Measurements from ENCODE around the gene TBC1D14.
"Not testable (repeated sequence)": the region's sequence is repeated elsewhere in the genome, so short reads cannot be mapped to it uniquely, and the experiment has no call there.

The TBC1D14 gene

DNA sequence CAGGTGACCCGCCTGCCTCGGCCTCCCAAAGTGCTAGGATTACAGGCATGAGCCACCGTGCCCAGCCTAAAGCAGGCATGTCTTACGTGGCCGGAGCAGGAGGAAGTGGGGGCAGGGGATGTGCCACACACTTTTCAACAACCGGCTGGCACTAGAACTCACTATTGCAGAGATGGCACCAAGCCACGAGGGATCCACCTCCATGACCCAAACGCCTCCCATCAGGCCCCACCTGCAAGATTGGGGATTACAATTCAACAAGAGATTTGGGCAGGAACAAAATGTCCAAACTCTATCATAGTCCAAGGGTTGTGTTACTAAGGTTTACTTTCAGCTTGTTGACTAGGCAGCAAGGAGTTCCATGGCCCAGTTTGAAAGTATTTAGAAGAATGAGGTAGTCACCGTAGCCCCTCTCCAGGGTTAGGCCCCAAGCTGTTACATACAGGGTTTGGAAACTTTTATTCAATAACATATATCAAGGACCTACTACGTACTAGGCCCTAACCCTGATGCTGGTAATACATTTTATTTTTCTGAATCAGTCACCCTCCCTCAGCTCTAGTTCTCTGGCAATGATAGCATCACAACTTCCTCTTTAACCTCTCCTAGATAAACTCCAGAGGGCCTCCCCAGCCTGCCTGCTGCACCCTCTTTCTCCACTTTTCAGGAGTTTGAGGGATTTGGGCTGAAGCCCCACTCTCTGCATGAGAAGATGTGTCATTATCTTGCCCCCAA lies 18.0 kb upstream of the TBC1D14 start:
- DNase-seq: no peak

GRCh38 chr4:6892190-6892908 lies 17.3 kb upstream of the TBC1D14 start:
- no peak for DNase-seq

GRCh38 chr4:6892909-6893202 lies 16.8 kb upstream of the TBC1D14 start:
- DNase-seq: no peak

DNA sequence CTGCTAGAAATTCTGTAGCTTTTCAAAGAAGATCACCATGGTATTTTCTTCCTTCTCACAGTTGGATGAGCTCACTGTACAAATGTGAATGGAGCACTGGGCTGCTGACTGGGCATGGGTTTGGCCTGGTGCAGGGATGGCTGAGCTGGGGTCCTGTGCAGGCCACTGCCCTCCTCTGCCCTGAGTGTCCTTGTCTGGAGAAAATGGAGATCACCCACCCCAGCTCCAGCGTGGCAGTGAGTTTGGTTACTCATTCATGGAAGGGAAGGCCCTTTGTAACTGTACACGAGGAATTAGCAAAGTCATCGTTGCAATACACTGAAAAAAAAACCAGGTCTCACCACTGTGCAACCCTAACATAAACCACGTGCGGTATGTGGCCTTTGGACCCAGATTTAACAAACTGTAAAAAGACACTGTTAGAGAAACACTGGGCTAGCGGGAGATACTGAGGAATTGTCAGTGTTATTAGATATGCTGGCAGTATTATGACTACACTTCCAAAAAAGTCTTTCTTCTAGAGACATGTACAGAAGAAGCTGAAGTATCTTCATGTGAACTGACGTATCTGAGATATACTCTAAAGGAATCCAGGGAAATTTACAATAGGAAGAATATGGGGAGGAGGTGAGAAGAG lies 16.1 kb upstream of the TBC1D14 start:
- DNase-seq: no peak

GRCh38 chr4:6894086-6894478 lies 15.5 kb upstream of the TBC1D14 start:
- no peak for DNase-seq

- no peak for DNase-seq
Observed at GRCh38 chr4:6894528-6895498, 14.8 kb upstream of the TBC1D14 start.

DNA sequence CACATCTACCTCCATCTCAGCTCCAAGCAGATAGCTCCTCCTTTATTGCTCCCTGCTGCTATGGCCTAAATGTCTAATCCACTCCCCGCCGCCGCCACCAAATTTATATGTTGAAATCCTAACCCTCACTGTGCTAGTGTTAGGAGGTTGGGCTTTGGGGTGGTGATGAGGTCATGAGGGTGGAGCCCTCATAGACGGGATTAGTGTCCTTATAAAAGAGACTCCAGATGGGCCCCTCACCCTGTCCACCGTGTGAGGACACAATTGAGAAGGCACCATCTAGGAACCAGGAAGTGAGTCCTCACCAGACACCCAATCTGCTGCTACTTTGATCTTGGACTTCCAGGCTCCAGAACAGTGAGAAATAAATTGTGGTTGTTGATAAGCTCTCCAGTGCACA lies 13.6 kb upstream of the TBC1D14 start:
- DNase-seq: no peak

DNA sequence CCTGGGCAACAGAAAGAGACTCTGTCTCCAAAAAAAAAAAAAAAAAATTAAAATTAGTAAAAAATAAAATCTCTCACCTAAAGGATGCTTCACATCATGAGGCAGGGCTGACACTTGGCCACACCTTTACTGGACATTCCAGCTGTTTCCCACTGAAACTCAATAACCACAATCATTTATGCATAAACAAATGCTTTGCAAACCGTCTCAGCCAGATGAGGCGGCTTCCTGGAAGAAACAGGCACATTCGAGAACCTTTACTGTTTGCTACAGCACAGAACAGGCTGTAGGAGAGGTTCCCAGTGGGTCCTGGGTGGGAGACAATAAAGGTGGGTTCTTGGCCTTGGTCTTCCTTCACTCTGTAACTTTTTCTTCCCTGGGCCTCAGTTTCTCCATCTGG lies 10.9 kb upstream of the TBC1D14 start:
- no peak for DNase-seq

- DNase-seq: no peak
Observed at GRCh38 chr4:6900181-6900812, 9.3 kb upstream of the TBC1D14 start.

DNA sequence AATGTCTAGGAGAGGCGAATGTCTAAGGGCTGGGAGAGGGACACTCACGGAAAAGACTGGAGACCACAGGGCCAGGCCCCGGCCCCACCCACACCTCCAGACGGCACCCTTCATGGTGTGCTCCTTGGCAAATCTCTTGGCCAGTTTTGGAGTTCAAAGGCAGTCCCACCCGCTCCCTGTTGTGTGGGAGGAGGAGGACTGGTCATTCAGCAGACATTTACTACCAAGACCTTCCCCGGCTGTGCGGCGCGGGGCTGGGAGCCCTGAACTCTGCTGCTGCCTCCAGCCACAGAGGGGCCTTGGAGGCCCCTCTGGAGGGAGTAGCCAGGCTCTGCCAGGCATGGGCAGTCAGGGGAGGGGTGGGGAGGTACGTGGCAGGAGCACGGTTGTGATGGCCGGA lies 8.7 kb upstream of the TBC1D14 start:
- no peak for DNase-seq

DNA sequence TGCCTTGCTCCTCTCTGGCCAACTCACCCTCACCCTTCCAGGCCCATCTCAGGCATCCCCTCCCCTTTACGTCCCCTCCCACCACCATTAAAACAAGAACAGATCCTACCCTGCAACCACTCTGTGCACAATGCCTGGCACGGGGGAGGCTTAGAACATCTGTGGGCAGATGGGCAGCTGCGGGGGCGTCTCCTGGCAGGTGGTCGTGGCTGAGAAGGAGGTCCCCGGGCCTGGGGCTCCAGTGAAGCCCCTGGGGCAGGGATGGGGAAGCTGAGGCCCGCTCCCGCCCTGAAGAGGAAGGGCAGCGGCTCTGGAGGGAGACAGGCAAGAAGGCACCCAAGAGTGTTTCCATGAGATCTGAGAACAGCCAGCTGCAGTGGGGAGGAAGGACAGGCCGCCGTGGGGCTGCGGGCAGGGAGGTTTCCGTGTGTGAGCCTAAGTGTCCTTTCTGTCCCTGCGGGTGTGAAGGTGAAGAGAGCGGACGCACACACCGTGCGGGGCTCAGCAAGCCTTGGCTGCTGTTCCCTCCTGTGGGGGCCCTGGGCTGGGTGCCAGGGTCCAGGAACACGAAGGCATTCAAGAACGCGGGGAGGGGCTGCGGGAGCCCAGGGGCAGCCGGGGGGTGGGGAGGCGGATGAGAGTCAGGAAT lies 7.8 kb upstream of the TBC1D14 start:
- no peak for DNase-seq

DNA sequence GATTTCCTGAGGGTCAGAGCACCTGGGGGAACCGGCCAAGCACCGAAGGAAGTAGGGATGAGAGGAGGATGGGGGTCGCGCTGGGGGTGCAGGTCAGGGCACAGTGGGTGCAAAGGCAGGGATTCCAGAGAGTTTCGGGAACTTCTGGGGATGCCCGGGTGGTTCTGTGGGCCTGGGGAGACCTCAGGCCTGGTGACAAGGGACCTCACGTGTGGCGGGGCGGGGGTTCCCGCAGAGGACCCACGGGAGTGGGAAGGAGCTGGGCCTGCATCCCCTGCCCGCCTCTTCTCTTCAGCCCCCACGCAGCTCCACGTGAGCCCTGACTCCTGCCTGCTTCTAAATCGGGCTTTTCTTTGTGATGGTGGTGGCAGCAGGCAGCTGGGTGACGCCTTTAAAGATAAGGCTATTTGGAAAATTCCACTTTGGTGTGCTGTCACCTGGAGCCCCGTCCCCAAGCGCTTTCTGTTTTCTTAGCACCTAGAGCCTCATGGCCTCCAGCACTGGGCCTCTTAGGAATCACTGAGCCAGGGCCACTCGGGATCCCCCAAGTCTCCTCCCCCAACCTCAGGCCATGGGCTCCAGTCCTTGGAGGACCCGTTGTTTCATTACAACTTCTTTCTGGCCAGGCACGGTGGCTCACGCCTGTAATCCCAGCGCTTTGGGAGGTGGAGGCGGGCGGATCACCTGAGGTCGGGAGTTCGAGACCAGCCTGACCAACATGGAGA lies 7.1 kb upstream of the TBC1D14 start:
- DNase-seq: no peak

DNA sequence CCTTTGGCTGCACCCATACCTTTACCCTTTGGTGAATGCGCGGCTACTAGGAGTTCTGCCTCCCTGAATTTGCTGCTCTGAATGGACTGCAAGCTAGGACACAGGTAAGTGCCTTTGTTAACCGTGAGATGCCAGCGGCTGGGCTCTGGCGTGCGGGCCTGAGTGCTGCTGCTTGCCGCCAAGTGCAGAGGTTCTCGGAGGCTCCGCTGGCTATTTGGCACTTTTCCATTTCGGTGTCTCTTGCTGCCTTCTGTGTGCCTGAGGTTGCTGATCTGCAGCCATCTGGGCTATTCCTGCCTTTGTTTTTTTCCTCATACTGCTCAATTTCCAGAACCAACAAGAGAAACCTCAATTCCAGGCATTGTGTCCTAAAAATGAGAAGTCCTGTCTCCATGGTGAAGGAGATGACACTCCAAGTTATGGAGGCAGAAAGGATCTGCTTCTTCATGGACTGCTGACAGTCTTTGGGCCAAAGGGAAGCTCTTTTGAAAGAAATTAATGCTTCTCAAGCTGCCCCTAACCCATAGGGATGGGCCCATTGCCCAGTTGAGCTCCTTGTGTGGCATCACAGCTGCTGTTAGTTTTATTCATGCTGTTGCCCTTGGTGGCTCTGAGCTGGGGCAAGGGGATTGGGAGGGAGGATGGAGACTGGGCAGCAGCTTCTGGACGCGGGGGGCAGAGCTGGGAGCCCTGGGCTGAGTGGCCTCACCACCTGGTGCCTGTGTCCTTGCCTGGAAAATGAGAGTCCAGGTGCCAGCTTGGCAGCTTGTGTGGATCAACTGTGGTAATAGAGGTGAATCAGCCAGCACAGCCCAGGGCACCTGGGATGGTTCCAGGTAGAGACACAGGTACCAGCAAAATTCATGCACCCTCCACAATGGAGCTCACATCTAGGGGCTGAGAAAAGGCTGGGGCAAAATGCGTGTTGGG lies 3.8 kb upstream of the TBC1D14 start:
- DNase-seq: no peak

DNA sequence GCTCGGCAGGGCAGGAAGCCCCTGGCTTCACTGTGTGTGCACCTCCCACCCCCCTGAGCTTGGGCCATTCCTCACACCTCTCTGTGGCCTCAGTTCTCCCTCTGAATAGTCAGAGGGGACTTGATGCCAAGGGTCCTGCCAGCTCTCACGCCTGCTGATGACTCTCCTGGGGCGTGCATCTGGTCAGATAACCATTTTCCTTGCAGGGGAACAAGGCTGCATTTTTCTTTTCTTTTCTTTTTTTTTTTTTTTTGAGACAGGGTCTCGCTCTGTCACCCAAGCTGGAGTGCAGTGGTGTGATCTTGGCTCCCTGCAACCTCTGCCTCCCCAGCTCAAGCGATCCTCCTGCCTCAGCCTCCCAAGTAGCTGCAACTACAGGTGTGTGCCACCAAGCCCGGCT lies 3.1 kb upstream of the TBC1D14 start:
- not testable (repeated sequence) for DNase-seq

- no peak for DNase-seq
Observed at GRCh38 chr4:6907658-6908191, 1.9 kb upstream of the TBC1D14 start.

DNA sequence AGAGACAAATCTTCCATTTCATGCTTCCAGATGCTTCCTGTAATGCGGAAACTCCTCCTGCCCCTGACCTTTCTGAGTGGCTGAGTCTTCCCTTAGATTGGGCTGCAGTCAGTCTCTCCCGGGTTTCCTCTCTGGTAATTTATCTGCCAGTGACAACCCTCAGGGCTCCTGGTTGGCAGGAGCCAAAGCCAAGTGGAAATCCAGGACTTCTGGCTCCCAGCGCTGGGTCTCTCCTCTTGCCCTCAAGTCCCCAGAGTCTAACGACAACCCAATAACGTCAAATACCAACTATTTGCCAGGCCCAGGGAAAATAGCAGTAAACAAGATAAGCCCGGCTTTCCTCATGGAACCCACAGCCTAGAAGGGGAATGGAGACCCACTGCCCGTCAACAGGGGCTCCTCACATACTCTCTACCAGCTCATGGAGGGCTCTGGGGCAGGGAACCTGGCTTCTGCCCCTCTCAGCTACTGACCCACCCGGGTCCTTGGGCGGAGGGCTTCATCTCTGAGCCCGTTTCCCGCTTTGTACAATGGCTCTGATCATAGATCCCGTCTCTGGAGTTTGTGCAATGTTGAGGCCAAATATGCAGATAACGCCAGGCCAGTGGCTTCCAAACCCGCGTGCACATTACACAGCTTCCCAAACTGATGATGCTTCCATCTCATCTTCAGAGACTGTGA lies 1.1 kb upstream of the TBC1D14 start:
- DNase-seq: no peak

DNA sequence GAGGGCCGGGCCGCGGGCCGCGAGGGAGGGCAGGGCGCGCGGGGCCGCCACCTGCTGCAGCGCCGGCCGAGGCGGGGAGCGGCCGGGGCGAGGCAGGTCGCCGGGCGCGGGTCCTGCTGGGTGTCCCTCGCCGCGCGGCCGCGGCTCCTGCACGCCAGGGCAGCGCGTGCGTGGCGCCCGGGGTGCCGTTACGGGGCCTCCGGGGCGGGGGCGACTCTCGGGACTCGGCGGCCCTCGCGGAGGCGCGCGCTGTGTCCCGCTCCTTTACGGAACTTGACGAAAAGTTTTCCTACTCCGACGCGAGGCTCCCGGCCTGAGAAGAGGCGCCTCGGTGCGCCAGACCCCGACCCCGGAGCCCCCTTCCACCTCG lies 329 bp downstream of the TBC1D14 start:
- no peak for DNase-seq

DNA sequence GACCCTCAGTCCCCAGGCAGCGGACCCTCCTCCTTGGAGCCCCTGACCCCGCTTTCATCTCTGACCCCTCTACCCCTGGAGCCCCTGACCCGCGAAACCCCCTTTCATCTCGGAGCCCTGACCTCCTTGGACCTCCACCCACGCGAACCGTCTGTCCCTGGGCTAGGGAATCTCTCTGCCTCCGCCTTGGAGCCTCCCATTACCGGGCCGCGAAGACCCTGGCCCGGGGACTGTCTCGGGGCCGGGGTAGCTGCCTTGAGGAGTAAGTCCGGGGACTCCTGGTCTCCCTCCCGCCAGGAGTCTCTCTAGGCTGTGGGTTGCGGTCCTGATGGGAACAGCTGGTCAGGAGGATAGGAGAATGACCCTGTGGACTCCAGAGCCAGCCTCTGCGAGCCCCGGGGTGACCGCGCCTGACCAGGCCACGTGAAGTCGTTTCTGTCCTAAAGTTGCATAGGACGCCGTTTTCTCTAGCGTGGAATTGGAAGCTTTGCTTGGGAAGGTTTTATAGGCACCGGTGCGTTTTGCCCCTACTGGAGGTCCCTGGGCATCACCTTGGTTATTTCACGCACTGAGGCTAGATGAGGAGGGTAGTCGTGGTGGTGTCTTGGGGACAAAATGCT lies 824 bp downstream of the TBC1D14 start:
- DNase-seq: no peak
